ENCODE data around the gene ALK. TPM values are rescaled to one million over a fixed set of nuclear protein-coding genes. Genes with fewer than 3 reads are reported as not detected.

The ALK gene
- total RNA-seq, 1 donor from 2014 or later, result 0.27 TPM

GRCh38 chr2:29614295-29614830, 307.0 kb downstream of the ALK start:
- no peak for DNase-seq (ENCODE audit: low read depth)

GRCh38 chr2:29613792-29614266, 307.6 kb downstream of the ALK start:
- DNase-seq (ENCODE audit: low read depth), result no peak

DNA sequence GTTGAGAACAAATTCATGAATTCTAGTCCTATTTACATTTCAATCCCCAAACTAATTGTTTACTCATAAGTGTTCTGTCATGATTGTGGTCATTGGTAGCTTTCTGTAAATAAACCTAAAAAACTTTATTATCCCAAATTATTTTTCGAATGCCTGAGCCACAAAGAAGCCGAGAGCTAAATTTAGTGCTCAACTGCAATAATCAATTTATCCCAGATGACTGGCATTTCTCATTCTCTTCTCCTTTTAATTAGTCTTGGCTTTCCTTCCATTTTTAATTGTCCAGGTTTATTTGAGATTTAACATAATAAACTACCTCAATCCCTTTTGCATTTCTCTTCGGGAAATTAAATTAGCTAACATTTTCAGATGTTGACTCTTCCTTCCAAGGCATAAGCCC, 308.3 kb downstream of the ALK start:
- DNase-seq (ENCODE audit: low read depth), result no peak

DNA sequence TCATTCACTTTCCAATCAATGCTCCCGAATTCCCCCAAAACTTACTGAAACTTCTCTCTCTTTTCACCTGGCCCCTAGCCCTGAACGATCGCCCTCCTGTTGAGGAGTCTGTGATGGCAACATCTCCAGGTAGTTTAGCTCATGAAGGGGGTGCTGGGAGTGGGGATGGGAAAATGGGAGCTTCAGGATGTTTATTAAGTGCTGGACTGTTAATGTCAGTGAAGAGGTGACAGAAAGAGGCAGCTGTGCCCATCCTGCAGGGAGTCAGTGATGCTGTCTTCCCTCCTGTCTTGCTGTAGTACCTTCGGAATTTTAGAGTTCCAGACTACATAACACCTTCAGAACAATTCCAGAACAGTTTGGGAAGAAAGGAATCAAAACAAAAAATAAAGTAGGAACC, 308.8 kb downstream of the ALK start:
- no peak for DNase-seq (ENCODE audit: low read depth)

DNA sequence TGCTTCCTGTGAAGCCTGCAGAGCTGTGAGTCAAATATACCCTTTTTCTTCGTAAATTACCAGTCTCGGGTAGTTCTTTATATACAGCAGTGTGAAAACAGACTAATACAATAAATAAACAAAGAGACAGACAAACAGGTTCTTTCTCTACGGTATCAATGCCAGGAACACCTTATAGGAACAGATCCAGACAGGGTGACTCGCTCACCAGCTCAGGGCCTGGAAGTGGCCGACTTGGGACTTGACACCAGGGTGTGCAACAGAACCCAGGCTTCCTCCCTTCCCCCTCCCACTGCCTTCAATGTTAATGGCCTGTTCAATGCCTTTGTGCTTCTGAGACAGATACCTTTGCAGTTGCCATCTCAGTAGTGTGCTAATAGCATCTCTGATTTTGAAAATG, 309.5 kb downstream of the ALK start:
- no peak for DNase-seq (ENCODE audit: low read depth)

DNA sequence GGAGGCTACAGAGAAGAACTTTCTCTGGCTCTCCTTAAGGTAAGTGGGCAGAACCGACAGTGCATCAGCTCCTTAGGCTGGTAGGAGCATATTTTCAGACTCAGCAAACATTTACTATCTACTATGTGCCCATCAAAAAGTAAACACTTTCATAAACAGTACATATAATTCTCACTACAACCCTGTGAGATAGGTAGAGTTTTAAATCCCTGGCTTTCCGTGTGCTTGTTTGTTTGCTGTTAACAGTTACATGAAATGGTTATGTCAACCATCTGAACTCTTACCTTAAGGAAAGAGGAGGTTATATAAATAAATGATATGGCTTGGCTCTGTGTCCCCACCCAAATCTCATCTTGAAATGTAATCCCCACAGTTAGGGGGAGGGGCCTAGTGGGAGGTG, 310.1 kb downstream of the ALK start:
- DNase-seq (ENCODE audit: low read depth), result no peak

DNA sequence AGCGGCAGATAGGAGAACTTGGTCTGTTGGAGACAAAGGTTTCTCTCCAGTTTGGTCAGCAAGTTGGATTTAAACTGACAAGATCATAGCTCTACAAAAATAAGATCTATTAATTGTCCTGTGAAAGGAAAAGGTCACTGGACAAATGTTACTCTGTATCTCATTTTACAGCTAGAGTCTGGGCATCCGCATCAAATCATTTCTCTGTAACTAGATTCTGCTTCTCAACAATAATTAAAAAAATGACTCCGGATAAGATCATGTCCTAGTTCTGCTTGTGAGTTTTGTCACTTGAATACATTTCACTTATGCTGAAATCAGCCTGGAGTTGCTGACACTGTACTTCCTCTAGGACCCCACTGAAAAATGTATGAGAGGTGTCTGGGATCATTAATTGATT, 310.8 kb downstream of the ALK start:
- no peak for DNase-seq (ENCODE audit: low read depth)

DNA sequence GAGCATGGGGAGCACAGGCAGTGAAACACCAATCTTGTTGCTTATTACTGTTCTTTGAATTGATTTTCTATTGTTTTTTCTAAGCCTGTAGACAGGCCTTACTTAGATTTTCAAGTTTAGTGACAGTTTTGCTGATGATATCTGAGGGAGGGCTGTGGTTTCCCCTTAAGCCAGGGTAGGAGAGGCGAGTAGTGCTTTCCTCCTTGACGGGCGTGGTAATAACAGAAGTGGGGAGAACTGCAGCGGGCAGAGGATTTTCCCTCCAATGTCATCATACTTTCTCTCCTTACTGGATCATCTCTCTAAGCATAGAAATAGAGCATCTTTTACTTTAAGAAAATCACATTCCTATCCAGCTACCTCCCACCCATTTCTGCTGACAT, 314.4 kb downstream of the ALK start:
- no peak for DNase-seq (ENCODE audit: low read depth)

DNA sequence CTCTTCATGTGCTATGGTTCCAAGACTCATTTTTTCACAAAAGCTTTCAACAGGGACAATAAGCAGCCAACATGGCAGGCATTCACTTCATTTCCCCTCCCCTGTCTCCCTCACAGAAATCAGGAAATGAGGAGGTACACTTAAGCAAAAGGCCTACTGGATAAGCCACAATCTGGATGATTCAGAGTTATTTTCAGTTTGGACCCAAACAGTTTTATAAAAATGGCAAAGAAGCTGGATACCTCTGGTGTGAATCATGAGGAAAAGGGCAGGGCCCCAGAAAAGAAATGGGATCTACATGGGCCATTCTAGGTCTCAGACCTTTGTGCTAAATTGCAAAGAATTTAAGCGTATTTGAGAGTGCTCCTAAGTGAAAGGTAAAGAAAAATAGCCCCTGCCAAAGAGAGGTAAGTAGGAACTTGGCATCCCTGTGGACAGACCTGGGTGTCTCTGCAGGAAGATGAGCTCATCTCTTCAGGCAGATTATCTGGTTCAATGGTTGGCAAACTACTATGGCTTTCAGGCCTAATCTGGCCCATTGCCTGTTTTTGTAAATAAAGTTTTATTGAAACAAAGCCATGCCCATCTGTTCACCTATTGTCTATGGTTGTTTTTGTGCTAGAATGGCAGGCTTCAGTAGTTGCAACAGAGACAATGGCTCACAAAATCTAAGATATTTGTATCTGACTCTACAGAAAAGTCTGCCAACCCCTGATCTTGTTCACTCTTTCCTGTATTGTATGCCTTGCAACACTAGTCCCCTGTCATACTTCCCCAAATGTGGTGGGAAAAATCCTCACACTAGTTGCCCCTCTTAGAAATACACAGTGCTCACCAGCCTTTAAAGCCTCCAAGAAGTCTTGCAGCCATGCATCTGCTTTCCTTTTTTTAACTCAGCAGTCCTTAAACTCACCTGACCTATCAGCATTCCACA, 315.0 kb downstream of the ALK start:
- peak; percentile 81 for DNase-seq (ENCODE audit: low read depth)

DNA sequence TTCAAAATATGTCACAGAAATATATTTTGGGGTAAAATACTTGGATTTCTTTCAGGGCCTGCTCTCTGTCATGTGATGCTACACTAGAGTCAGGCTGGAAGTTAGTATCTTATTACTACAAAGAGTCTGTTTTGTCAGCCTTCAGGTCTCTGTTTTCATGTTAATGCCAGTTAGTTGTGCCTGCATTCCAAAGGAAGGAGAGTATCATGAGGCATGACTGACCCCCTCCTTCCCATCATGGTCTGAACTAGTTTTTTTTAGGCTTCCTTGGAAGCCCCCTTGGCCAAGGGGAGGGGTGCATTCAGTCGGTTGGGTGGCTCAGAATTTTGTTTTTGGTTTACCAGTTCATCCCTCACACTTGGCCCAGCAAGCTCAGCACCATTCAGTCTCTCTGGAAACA, 318.0 kb downstream of the ALK start:
- DNase-seq (ENCODE audit: low read depth), result no peak

GRCh38 chr2:29601872-29602271, 319.5 kb downstream of the ALK start:
- DNase-seq (ENCODE audit: low read depth), result no peak

DNA sequence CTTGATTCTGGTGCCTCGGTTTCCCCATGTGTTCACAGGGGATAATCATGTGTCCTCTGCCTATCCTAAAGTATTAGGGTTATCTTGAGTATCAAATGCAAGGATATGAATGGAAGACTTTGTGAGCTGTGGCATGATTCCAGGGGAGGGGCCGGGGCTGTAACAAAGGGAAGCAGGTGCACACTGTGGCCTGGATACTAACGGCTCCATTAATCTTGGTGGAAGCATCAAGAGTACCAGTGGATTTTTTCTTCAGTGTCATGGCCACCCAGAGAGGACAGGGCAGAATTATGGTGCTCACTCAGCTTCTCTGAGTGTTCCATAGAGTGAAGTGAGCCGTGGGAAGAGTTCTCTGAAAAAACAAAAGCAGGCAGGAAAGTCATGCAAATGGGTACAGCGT, 320.1 kb downstream of the ALK start:
- peak; percentile 26 for DNase-seq (ENCODE audit: low read depth)

DNA sequence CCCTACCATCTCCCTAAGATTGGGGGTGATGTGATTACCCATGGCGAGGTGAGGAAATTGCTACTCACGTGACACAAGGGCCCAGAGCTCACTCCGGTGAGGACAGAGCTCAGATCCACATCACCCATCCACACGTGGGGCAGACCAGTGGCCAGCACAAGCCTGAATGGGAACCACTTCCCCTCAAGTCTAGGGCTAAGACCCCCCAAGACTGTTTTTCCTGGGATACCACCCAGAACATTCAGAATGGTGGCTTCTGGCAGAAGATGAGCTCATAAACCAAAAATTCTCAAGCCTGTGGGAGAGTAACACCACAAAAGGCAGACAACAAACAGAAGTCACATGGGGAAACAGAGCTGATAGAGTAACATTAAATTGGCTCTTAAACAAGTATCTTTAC, 321.4 kb downstream of the ALK start:
- no peak for DNase-seq (ENCODE audit: low read depth)

DNA sequence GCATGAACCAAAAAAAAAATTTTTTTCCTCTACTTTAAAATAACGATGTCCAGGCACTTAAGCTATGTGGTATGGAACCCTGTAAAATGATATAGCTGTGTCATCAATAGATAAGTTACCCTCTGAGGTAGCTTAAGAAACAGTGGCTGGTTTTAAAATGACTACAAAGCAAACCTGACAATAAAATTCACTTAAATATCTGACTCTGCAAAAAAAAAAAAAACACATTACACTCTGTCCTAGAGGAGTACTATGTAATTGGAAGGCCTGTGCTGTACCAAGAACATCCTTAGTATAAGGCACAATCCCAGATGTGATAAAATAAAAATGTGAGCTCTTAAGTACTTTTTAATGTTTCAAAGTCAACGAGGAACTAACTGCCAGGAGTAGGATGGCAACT, 322.4 kb downstream of the ALK start:
- DNase-seq (ENCODE audit: low read depth), result no peak

- DNase-seq (ENCODE audit: low read depth), result no peak
Observed at GRCh38 chr2:29597035-29597434, 324.4 kb downstream of the ALK start.

GRCh38 chr2:29596584-29596983, 324.8 kb downstream of the ALK start:
- DNase-seq (ENCODE audit: low read depth), result no peak

DNA sequence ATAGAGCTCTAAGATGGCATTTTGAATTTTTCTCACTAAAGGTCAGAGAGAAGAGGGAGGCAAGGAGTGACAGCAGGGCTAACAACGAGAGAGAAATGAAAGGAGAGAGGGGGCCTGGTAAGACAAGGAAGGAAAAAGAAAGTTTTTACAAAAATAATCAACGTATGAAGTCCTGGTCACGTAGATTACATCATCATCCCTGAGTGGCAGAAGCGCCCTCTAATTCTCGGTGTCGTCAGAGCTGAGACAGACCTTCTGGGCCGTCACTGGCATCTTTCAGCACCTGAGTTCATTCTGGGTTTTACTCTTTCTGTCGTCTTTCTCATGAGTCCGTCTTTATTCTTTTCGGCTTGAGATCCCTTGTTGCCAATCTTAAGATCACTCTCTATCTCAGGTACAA, 329.8 kb downstream of the ALK start:
- no peak for DNase-seq (ENCODE audit: low read depth)

DNA sequence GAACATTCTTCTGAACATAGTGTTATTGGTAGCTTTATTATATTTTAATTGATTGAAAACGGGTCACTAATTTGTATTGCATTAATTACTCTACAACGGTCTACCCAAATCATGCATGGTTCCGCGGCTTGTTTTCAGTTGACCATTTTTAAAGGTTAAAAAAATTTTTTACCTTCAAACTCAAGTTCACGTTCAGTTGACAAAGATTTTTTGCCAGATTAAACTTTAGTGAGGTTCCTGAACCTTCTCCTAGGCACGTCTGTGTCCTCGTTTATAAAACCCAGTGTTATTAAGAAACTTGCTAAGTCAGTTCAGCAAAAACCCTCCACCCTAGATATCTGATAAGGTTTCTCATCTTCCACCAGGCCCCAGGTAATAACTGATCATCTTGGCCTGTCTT, 331.2 kb downstream of the ALK start:
- no peak for DNase-seq (ENCODE audit: low read depth)

- DNase-seq (ENCODE audit: low read depth), result no peak
Observed at GRCh38 chr2:29589440-29590103, 331.8 kb downstream of the ALK start.

DNA sequence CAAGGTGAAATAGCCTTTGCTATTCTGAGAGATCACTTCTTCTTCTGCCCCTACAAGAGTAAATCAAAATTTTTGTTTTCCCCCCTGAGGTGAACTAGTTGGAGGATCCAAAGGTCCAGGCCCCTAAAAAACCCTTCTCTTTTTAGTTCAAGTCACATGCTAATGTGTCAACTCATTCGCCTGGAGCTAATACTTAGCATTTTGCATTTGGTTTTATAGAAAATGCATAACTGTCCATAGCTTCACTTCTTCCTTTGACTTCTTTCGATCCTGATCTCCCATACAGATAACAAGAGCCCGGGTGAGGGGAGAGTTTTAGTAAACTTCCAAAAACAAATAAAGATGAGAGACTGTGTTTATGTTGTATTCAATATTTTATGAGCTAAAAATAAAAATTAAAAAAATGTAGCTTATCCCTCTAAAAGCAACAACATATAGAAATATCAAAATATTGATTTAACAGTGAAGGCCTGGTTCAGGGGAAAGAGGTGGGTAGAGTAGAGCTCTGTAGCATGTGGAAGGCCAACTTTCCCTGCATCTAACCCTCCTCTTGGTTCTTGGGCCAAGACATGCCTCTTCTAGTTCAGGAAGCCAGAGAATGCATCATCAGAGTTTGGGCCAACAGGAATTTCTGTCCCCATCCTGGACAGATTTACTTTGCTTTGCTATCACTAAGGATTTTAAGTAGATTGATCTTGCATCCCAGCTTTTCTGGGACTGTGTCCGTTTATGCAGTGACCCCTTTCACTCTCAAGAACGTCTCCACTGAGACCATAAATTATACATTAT, 333.8 kb downstream of the ALK start:
- no peak for DNase-seq (ENCODE audit: low read depth)

DNA sequence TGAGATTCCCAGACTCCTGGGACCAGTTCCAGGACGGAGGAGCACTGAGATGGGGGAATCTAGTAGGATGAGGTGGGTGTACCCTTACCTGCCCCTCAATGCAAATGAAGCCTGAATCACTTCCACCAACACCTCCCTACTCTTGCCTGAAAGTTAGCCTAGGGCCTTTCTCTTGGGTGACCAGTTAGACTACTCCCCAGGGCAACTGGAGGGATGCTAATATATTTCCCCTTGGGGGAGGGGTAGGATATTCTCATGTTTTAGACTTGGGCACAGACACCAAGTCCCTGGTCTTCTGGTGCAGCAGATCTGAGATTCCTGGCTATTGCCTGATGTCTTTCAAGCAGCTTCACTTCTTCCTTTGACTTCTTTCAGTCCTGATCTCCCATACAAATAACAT, 334.5 kb downstream of the ALK start:
- no peak for DNase-seq (ENCODE audit: low read depth)

Data from myocyte (in vitro differentiated cells).